Pulmonary artery endothelial cell (primary cell): ENCODE data around the gene NUFIP1. TPM values are rescaled to one million over a fixed set of nuclear protein-coding genes. Genes with fewer than 3 reads are reported as not detected.
"Not testable (repeated sequence)": the region's sequence is repeated elsewhere in the genome, so short reads cannot be mapped to it uniquely, and the experiment has no call there.

Experiments used
- DNase-seq: peaks from one replicate; pipeline ENCODE4 v3.0.0-alpha.2; 2011; ENCODE audit warnings: low read depth, low spot score
- total RNA-seq: library from RNA; depleted of rRNA; stranded (reverse); fragments of >200 nt; gene quantifications from 2 replicates; pipeline ENCODE4 v1.2.3, GENCODE V29; 2014

NUFIP1 gene
- total RNA-seq, 1 donor from 2014 or later: 2.5 TPM

DNA sequence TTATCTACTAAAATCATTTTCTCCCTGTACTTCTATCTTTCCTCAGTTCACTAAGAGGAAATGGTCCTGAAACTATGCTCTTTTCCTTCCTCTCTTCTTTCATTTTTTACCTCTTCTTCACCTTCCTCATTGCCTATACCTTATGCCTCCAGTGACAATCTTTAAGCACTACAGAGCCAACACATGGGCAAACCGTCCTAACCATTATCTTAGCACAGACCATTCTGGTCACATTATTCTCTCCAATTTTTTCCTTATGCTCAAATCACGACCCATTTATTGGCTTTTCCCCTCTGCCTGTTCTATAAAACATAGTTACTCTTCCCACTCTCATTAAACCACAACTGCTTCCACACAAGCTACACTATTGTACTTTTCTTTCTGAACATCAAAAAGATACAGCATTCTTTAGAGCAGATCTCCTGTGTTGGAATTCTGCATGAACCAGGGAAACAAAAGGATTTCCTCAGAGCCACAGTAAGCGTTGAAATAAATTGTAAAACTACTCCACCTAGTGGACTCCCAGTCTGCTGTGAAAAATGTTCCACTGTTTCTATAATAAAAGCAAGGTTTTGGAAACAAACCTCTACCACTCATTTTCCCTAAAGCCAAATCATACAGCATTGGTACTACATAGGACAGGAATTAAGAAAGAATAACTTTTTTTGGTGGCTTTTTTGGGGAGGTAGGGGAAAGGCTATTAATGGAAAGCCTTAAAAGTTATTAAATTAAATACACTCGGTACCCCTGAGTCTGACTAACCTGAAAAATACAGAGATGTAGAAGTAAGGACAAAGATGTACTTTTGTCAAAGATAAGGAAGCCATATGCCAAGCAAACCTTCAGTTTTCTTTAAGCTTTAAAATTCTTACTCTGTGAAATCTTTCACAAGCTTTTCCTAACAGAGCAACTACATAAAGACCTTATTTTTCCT is 19.5 kb downstream of the NUFIP1 start:
- peak; percentile 11 for DNase-seq

DNA sequence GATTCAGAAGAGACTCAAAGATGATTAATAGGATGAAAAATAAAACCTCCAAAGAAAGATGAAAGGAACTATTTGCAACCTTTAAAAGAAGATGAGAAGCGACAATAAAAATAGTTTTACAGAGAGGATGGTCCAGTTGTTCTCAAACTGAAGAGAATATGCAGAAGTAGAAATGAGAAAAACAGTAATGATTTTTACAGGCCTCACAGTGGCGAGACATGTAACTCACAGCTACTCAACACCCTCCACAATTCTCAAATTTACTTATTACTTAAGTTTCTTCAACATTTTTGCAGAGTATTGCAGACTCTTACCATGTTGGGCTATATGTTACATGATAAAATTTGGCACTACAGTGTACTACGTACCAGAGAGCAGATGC is 20.8 kb downstream of the NUFIP1 start:
- no peak for DNase-seq

DNA sequence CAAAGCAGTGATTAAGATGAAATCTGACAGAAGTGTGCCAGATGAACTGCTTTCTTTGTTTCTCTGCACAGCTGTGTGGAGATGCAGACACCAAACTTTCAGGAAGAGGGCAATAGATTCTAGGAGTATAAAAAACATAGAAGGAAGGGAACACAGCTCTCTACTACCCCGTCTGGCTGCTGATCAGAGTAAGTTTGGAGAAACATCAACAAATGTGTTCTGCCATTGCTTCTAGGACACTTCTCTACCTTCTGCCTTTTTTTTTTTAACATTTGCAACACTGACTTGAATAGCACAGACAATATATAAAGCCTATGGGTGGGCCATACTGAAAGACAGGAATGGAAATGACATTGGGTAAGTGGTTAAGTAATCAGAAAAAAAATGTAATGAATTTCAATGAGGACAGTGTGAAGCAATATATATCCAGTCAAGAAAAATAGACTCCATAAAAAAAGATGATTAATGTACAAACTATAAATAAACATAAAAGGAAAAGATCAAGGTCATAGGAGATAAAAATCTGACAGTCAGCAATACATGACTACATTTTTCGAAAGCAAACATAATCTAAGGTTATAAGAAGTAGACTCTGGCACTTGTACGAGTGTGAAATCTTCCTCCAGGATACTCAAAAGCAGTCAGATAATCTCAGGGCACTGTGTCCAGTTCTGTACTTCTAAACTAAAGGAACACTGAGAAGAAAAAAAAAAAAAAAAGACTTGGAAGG is 21.4 kb downstream of the NUFIP1 start:
- no peak for DNase-seq

DNA sequence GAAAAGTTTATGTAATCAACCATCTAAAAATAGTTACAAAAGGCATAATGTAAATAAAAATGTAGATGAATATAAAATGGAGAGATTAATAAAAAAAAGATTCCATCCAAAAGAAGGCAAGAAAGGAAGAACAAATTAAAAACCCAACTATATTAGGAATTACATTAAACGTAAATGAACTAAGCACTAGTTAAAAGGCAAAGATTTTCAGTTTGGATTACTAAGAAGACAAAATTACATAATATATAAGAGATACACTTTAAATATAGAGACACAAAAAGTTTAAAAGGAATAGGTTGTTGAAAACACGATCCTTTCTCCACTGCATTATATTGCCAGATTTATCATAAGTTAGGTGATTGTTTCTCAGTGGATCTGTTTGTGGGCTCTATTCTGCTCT is 27.3 kb downstream of the NUFIP1 start:
- DNase-seq: no peak

DNA sequence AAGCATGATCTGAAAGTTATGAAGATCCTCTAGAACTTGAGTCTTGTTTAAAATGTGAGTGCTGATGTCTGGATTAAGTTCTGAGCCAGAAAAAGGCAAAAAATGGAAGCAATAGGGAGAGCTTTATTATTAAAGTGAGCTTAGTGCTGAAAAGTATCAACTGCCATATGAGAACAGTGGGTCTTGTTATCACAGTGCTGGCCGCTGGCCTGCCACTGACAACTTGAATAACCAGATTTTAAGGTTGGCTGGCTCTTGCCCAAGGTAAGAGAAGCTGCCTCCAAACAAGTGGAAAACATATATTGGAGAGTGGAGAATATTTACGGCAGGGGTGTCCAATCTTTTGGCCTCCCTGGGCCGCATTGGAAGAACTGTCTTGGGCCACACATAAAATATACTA is 33.9 kb downstream of the NUFIP1 start:
- no peak for DNase-seq

DNA sequence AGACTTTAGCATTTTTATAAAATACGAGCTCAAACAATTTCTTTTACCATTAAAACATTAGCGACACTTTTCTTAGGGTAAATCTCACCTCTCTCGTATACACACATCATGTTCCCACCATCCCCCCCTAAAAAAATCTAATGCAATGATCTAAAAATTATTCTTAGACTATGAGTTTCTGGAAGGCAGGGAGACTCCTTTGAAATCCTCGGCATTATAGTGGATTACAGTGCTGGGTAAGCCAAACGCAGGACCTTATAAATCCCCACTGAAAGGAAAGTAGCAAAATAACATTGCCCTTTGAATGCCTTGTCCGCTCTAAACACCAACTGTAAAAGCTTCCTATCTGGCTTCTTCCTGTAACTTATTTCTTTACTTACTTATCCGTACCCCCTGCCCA is 35.0 kb downstream of the NUFIP1 start:
- DNase-seq: no peak

DNA sequence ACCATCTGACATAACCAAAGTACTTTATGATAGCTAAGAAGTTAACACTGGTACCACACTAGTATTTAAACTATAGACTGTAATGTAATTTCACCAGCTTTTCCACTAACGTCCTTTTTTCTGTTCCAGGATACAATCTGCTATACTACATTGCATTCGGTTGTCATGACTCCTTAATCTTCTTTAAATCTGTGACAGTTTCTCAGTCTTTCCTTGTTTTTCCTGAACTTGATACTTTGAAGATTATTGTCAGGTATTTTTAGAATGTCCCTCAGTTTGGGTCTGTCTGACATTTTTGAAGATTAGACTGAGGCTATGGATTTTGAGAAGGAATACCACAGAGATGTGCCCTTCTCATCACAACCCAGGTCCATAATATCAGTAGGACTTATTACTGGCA is 36.6 kb downstream of the NUFIP1 start:
- DNase-seq: no peak

DNA sequence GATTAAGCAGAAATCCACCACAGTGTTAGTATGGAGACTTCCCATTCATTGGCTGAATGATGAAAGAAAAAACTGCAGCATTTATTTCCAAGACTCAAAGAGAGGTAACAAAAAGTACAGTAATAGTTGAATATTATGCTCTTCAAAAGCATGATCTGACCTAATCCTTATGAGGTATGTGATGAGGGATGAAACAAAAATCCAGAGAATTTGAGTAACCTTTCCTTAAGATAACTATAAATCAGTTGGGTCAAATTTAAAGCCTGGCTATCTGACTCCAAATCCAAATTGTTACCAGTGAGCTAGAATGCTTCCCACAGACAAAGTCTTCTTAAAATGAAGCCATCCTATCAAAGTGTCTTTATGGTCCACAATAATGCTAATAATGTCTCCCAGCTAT is 38.1 kb downstream of the NUFIP1 start:
- no peak for DNase-seq

DNA sequence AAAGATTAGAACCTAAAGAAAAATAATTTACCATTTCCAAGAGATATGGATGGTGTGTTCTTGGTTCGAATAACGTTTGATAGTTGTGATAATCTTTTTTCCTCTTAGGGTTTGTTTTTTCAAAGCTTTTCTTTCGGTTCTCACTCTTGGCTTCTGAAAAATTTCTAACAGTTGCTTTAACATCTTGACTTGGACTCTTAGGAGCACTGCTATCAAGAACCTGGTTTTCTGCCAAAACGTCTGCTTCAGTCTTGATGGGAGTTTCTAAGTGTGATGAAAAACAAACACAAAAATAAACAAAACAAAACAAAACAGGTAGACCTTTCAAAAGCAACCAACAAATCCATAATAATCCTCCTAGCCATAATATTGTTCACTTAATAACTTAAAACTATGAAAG is 45.9 kb downstream of the NUFIP1 start:
- DNase-seq: not testable (repeated sequence)

DNA sequence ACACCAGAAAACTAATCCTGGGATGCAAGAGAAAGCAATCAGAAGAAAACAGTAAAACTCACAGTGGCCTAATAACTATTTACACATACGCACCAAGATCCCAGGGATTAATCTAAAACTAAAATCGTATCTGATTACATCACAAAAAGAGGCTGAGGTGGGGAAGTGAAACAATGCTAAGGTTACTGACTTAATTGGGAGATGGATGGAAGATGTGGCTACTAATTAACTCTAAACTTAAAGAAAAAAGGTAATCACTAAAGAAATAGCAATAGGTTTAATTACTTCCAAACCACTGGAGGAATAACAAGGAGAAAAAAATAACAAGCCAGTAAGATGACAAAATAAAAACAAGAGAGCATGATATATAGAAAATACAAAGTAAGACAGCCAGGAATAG is 50.4 kb downstream of the NUFIP1 start:
- no peak for DNase-seq

DNA sequence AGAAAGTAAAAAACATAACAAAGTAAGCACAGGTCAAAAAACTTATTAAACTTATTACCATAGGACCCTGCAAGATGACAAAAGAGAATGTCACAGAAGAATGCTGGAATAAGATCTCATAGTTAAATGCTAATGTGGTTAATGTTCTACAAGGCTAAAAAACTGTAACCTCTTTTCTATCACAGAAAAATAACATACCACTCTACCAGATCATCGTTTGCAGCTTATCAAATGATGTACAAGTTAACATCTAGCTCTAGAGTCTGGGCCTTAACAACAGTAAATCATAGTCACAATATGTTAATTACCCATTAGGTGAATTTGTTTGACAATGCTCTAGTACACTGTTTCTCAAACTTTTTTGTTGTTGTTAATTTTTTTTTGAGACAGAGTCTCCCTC is 53.0 kb downstream of the NUFIP1 start:
- no peak for DNase-seq

DNA sequence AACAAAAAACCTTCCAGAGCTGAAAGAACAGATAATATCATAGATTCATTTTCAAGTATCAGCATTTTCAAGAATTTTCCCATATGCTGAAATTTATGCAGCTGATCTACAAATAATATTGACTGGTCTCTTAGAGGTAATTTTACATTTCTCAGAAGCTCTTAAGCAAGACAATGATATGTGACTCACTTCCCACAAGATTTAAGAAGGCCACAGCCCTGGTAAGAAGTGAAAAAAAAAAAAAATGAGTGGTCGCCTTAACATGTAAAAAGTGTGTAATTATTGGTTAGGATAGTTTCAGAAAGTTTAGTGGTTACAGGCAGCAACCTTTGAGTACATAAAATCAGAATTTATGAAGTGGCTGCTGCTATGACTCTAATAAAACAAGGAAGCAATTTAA is 54.5 kb downstream of the NUFIP1 start:
- no peak for DNase-seq

DNA sequence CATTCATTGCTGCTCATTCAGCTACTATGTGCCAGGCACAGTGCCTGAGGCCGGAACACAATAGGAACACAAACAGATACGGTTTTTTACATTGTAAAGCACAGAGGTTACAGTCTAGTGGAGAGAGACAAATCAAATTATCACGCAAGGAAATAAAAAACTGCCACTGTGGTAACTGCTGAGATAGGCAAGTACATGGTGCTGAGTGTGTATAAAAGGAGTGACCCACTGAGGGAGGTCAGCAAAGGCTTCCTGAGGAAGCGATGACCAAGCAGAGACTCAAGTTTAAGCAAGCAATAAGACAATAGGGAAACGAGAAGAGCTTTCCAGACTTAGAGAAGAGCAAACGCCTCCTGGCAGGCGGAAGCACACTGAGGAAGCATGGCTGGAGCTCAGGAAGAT is 56.4 kb downstream of the NUFIP1 start:
- DNase-seq: peak; percentile 94

DNA sequence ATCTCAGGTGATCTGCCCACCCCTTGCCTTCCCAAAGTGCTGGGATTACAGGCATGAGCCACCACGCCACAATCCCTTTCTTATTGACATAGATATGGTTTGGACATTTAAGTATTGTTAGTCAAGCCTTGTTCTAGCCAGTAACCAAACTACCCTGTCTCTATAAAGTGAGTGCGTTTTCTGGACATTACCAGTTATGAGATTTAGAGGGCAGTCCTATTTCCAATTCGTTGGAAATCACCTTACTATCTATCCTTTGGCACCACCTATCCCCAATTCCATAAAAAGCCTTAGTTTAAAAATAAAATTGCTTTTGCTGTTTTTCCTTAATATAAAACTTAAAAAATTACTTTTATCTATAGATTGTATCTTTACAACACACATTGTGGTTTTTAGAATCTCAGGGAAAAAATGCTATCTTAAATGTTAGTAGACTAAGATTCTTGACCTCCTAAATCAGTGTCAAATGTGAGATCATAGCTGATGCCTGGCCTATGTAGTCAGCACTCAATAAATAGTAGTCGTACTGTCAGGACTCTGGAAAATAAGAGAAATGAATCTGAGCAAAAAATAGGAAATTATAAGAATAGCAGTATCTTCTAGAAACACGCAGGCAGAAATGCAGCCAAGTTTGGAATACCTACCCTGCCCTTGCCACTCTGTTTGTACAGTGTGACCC is 57.0 kb downstream of the NUFIP1 start:
- DNase-seq: no peak

DNA sequence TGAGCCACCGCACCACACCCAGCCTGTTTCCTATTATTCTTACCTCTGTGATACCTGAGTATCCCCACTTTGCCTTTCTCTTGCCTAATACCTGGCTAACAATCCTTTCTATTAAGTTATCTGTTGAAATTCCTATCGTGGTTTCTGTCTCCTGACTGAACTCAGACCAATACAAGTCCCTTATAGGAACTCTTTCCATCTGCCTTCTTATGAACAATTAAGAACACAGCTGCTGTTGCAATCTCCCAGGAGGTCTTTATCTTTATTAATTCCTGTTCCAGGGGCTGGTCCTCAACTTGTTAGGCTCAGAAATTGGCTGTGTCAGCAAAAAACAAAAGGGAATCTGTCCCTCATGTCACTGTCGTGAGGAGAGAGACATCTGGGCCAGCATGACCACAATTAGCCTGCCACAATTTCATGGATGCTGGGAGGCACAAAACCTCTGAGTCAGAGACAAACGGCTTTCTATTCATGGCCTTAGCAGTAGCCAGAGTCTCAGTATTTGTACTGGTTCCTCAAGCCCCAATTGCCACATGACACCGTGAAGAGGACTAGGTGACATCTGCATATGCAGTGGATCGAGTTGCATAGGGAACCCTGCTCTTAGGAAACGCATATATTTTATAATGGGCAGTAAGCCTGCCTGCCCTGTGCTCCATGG is 58.2 kb downstream of the NUFIP1 start:
- no peak for DNase-seq

DNA sequence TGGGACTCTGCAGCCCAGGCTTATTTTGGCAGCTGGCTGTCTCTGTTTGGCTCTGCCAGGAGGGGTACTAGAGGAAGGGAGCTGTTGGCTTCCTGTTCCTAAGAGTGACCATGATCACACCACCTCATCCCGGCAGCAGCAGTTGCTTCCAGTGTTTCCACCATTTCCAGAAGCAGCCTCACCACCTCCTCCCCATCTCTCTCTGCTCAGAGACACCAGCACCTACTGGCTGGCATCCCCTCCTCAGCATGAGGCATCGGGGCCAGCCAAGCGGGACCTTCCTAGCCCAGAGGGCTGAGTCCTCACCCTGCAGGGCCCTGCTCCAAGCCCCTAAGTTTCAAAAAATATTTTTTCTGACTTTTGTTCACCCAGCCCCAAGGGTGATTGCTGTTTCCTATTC is 59.0 kb downstream of the NUFIP1 start:
- DNase-seq: no peak

DNA sequence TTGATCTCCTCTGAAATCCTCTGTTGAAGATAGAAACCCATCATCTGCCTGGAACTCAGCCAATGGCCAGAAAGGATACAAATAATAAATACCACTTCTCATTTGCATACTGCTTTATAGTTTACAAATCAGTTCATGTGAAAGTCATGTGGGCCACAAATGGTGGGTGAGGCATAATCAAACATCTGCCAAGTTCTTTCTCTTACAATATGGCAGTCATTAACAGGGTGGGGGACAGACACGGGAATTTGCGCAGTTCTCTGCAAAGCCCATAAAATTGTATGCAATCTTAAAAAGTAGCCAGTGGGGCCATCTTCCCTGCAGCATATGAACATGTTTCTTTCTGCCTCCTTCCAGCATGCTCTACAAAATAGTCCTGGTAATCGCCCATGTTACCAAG is 59.6 kb downstream of the NUFIP1 start:
- no peak for DNase-seq

DNA sequence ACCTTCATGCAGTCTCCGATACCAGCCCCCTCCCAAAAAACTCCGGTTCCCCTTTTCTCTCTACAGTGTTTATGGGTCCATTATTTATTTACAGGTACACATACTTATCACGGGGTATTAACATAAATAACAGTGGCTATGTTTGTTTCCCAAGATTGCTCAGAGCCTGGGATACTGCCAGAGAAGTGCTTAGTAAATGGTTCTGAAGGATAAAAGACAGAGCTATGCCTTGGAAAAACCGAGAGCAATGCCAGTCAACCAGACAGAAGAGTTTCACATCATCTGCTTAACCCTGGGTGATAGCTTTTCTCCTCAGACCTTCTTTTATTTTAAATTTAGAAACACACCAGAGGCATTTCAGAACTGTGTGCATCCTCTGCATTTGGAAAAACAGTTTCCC is 61.3 kb downstream of the NUFIP1 start:
- no peak for DNase-seq

DNA sequence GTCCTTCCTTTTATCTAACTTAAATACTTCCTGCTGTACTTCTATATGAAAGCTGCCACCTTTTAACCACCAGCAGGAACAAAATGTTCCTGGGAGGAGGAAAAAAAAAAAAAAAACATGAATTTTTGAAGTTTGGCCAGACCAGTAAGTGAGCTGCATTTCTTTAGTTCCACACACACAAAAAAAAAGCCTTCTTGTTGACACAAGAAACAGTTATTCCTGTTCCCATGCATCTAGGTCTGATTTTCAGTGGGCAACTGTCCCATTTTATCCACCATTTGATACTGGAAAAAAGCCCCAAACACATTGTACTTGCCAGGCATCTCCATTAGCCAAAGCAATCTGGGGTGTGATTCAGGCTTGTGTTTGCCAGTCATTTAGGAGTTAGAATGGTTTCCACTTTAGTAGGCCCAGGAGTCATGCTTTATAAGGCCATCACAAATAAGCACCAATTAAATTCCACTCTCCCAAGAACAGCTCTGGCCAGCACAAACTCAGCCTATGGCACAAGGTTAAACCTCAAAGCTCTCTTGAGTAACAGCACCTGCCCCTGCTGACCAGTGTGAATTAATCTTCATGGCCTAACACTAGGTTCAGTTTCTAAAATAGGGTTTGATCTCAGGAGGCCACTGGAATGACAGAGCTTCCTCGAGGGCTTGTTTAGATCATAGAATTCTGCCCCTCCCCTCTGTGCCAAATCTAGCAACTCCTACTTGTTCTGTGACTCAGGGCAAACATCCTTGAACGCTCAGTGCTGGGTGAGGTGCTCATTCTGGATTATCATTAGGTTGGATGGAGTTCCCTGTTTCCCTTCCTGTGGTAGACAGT is 67.1 kb downstream of the NUFIP1 start:
- no peak for DNase-seq

DNA sequence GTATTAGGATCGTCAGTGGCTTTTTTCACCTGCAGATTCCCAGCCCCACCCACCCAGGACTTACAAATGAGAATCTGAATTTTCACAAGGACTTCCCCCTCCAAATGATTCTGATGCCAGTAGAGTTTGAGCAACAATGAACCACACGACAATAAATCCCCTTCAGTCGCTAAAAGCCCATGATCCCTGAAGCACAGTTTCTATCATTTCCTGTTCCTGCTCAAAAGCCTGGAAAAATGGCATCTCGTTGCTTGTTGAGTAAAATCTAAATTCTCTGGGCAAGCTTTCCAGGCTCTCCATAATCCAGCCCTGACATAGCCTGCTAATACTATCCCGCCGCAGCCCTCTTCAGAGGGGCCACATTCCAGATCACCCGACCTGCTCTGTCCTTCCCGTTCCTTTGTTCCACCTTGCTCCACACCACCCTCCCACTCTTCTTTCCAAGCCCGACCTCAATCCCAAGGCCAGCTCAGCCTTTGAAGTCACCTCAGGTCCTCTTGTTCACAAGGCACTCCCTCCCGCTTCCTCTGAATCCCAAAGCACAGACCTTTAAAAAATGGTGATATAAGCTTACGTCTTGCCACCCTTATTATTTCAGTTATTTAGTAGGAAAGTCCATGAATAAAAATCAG is 67.9 kb downstream of the NUFIP1 start:
- no peak for DNase-seq
